NCI-H2196 treated with DMSO at 0.1 percent for 48 hours (cell line): ENCODE measurements around the gene HEY2.
"Not testable (repeated sequence)": the region's sequence is repeated elsewhere in the genome, so short reads cannot be mapped to it uniquely, and the experiment has no call there.

ENCODE experiments used
- DNase-seq: peaks from one replicate; lab custom pipeline; 2025; ENCODE audit not compliant: unreplicated experiment; lab: John Stamatoyannopoulos, UW

The HEY2 gene

GRCh38 chr6:125794342-125795137, 45.1 kb downstream of the HEY2 start:
- DNase-seq = no peak

GRCh38 chr6:125795301-125795700, 45.9 kb downstream of the HEY2 start:
- no peak for DNase-seq

GRCh38 chr6:125797120-125797885, 47.9 kb downstream of the HEY2 start:
- no peak for DNase-seq

GRCh38 chr6:125797886-125798444, 48.5 kb downstream of the HEY2 start:
- DNase-seq = no peak

- no peak for DNase-seq
Measured at GRCh38 chr6:125798734-125799508, 49.5 kb downstream of the HEY2 start.

GRCh38 chr6:125802383-125802782, 53.0 kb downstream of the HEY2 start:
- no peak for DNase-seq

- DNase-seq = no peak
Measured at GRCh38 chr6:125802943-125803377, 53.5 kb downstream of the HEY2 start.

- no peak for DNase-seq
Measured at GRCh38 chr6:125804264-125804663, 54.8 kb downstream of the HEY2 start.

- DNase-seq = not testable (repeated sequence)
Measured at GRCh38 chr6:125804866-125805425, 55.5 kb downstream of the HEY2 start.

GRCh38 chr6:125806813-125807212, 57.4 kb downstream of the HEY2 start:
- no peak for DNase-seq

- DNase-seq = no peak
Measured at GRCh38 chr6:125807293-125807692, 57.9 kb downstream of the HEY2 start.

GRCh38 chr6:125808060-125808459, 58.6 kb downstream of the HEY2 start:
- no peak for DNase-seq

- no peak for DNase-seq
Measured at GRCh38 chr6:125808591-125808990, 59.2 kb downstream of the HEY2 start.

- DNase-seq = no peak
Measured at GRCh38 chr6:125809570-125810170, 60.2 kb downstream of the HEY2 start.

- DNase-seq = no peak
Measured at GRCh38 chr6:125810445-125810844, 61.0 kb downstream of the HEY2 start.
